Muscle of back (tissue), 11 donors: Measurements from ENCODE around the gene KRT12. TPM values are rescaled to one million over a fixed set of nuclear protein-coding genes. Genes with fewer than 3 reads are reported as not detected.
"Not testable (repeated sequence)": the region's sequence is repeated elsewhere in the genome, so short reads cannot be mapped to it uniquely, and the experiment has no call there.

Source experiments
- DNase-seq, 3 donors: peaks; one replicate each; pipeline versions ENCODE4 v3.0.0 to v3.0.0-alpha.2; 2013
- polyA plus RNA-seq, 10 donors: library from polyadenylated mRNA; unstranded; fragments of 120-200 nt; gene quantifications; one replicate each; pipeline ENCODE4 v1.2.1, GENCODE V29; 2013; ENCODE audit not compliant: insufficient read length in 10 of 10

The KRT12 gene
- polyA plus RNA-seq, 10 donors = 0.08 to 0.76 (median 0.27) TPM; not detected in 3

GRCh38 chr17:40817103-40817682 is 49.8 kb downstream of the KRT12 start:
- no peak for DNase-seq

GRCh38 chr17:40816569-40816968 is 50.5 kb downstream of the KRT12 start:
- no peak for DNase-seq

GRCh38 chr17:40815381-40815780 is 51.6 kb downstream of the KRT12 start:
- no peak for DNase-seq

GRCh38 chr17:40814657-40815056 is 52.4 kb downstream of the KRT12 start:
- not testable (repeated sequence) for DNase-seq

- DNase-seq = no peak
These were observed 53.2 kb downstream of the KRT12 start for GRCh38 chr17:40813804-40814203.

GRCh38 chr17:40812639-40813038 is 54.4 kb downstream of the KRT12 start:
- no peak for DNase-seq

Other genes starting within 250 kb of the KRT12 start
- gene SMARCE1, start 219.4 kb downstream of the KRT12 start, polyA plus RNA-seq = 100 to 1,000 TPM; 114 to 155 (median 127) TPM
- under 1 TPM in 9 of 10 donors, not detected in 1; 0.07 to 0.67 (median 0.23) TPM for gene KRT222, start 202.0 kb downstream of the KRT12 start, polyA plus RNA-seq
- gene KRT24, start 163.5 kb downstream of the KRT12 start, polyA plus RNA-seq = under 1 TPM in 1 of 10 donors, not detected in 9; 0.11 TPM
- gene KRT25, start 111.9 kb downstream of the KRT12 start, polyA plus RNA-seq = under 1 TPM in 2 of 10 donors, not detected in 8; 0.18 to 0.38 TPM
- not detected for gene KRT26, start 95.0 kb downstream of the KRT12 start, polyA plus RNA-seq
- not detected for gene KRT27, start 84.7 kb downstream of the KRT12 start, polyA plus RNA-seq
- gene KRT28, start 67.3 kb downstream of the KRT12 start, polyA plus RNA-seq = under 1 TPM in 1 of 10 donors, not detected in 9; 0.15 TPM
- 100 to 1,000 TPM in 2 of 10 donors, 10 to 100 TPM in 8; 31.8 to 603 (median 39.3) TPM for gene KRT10, start 44.6 kb downstream of the KRT12 start, polyA plus RNA-seq
- gene KRT20, start 18.0 kb upstream of the KRT12 start, polyA plus RNA-seq = under 1 TPM in 4 of 10 donors, not detected in 6; 0.13 to 0.24 (median 0.21) TPM
- gene KRT23, start 70.4 kb upstream of the KRT12 start, polyA plus RNA-seq = 1 to 10 TPM in 2 of 10 donors, under 1 TPM in 5, not detected in 3; 0.16 to 2.7 (median 0.22) TPM
- 1 to 10 TPM; 2.9 to 9.6 (median 5.2) TPM for gene KRT39, start 99.7 kb upstream of the KRT12 start, polyA plus RNA-seq
- gene KRT40, start 117.1 kb upstream of the KRT12 start, polyA plus RNA-seq = 10 to 100 TPM in 6 of 10 donors, 1 to 10 TPM in 4; 3.5 to 18.2 (median 10.4) TPM
- gene KRTAP3-3, start 126.9 kb upstream of the KRT12 start, polyA plus RNA-seq = not detected
- gene KRTAP3-2, start 132.7 kb upstream of the KRT12 start, polyA plus RNA-seq = under 1 TPM in 9 of 10 donors, not detected in 1; 0.29 to 0.91 (median 0.58) TPM
- gene KRTAP3-1, start 141.9 kb upstream of the KRT12 start, polyA plus RNA-seq = not detected
- gene KRTAP1-5, start 160.0 kb upstream of the KRT12 start, polyA plus RNA-seq = not detected
- not detected for gene KRTAP1-4, start 163.0 kb upstream of the KRT12 start, polyA plus RNA-seq
- under 1 TPM in 1 of 10 donors, not detected in 9; 0.25 TPM for gene KRTAP1-3, start 167.7 kb upstream of the KRT12 start, polyA plus RNA-seq
- not detected for gene KRTAP1-1, start 174.2 kb upstream of the KRT12 start, polyA plus RNA-seq
- not detected for gene KRTAP2-1, start 180.1 kb upstream of the KRT12 start, polyA plus RNA-seq
- gene KRTAP2-2, start 188.0 kb upstream of the KRT12 start, polyA plus RNA-seq = not detected
- gene KRTAP2-3, start 192.9 kb upstream of the KRT12 start, polyA plus RNA-seq = not detected
- not detected for gene KRTAP2-4, start 198.7 kb upstream of the KRT12 start, polyA plus RNA-seq
- not detected for gene KRTAP4-7, start 216.9 kb upstream of the KRT12 start, polyA plus RNA-seq
- not detected for gene KRTAP4-8, start 230.9 kb upstream of the KRT12 start, polyA plus RNA-seq
- gene KRTAP4-16, start 235.0 kb upstream of the KRT12 start, polyA plus RNA-seq = not detected
- not detected for gene KRTAP4-9, start 238.2 kb upstream of the KRT12 start, polyA plus RNA-seq